A673 (cell line): ENCODE data around the gene RUNX2. TPM values are rescaled to one million over a fixed set of nuclear protein-coding genes. Genes with fewer than 3 reads are reported as not detected.
"Not testable (repeated sequence)": the region's sequence is repeated elsewhere in the genome, so short reads cannot be mapped to it uniquely, and the experiment has no call there.

Experiments used
- BruUV-seq: library from RNA; stranded (reverse); fragments of 400-500 nt; replicated peaks from 2 replicates; lab custom pipeline; 2021; lab: Mats Ljungman, UMichigan
- CTCF ChIA-PET: fragments of 300-600 bp; sonication (Branson Sonifier 250); formaldehyde crosslinking; loops from one replicate; lab custom pipeline; 2022; ENCODE audit warnings: antibody characterized with exemption; lab: Charles Lee
- POLR2A ChIA-PET: fragments of 300-600 bp; sonication (Branson Sonifier 250); formaldehyde crosslinking; loops from one replicate; lab custom pipeline; 2022; ENCODE audit warnings: antibody characterized with exemption; ENCODE audit not compliant: low non-redundant PET; lab: Charles Lee
- DNase-seq: peaks from one replicate; pipeline ENCODE4 v3.0.0-alpha.2; 2015; ENCODE audit warnings: low spot score
- H3K27ac ChIP-seq: fragments of 200-600 bp; sonication (generic); 2 replicates; pipeline ENCODE4 v1.5.1; 2016; ENCODE audit warnings: mixed run types, low read depth, mild to moderate bottlenecking, mixed read lengths, antibody characterized with exemption, low read length; ENCODE audit not compliant: poor library complexity, severe bottlenecking
- H3K27me3 ChIP-seq: fragments of 200-600 bp; sonication (generic); replicated peaks from 2 replicates; pipeline ENCODE4 v1.6.1; 2017; ENCODE audit warnings: mixed run types, low read depth, mild to moderate bottlenecking, mixed read lengths, antibody characterized with exemption, low read length; ENCODE audit not compliant: insufficient read depth, poor library complexity
- H3K36me3 ChIP-seq: fragments of 200-600 bp; sonication (generic); 2 replicates; pipeline ENCODE4 v1.6.1; 2016; ENCODE audit warnings: mixed run types, mild to moderate bottlenecking, mixed read lengths, antibody characterized with exemption, low read length; ENCODE audit not compliant: insufficient read depth, poor library complexity, severe bottlenecking
- H3K4me1 ChIP-seq: fragments of 200-600 bp; sonication (generic); 2 replicates; pipeline ENCODE4 v1.6.1; 2017; ENCODE audit warnings: mixed run types, mild to moderate bottlenecking, mixed read lengths, antibody characterized with exemption, low read length; ENCODE audit not compliant: insufficient read depth, poor library complexity, severe bottlenecking
- H3K4me3 ChIP-seq: fragments of 200-600 bp; sonication (generic); 2 replicates; pipeline ENCODE4 v1.5.1; 2016; ENCODE audit warnings: low read depth, mixed run types, mild to moderate bottlenecking, mixed read lengths, low read length; ENCODE audit not compliant: poor library complexity, severe bottlenecking
- H3K9me3 ChIP-seq: fragments of 200-600 bp; sonication (generic); 2 replicates; pipeline ENCODE4 v1.6.1; 2016; ENCODE audit warnings: mixed run types, low read depth, mild to moderate bottlenecking, mixed read lengths, antibody characterized with exemption, low read length; ENCODE audit not compliant: poor library complexity, severe bottlenecking
- EZH2 ChIP-seq: fragments of 200-600 bp; sonication (generic); IDR thresholded peaks from 2 replicates; pipeline ENCODE4 v1.6.1; 2017; ENCODE audit warnings: borderline replicate concordance, low read depth, mild to moderate bottlenecking, mixed read lengths, antibody characterized with exemption, low read length; ENCODE audit not compliant: poor library complexity, severe bottlenecking
- intact Hi-C: fragments of 100-400 bp; cut with micrococcal nuclease; formaldehyde crosslinking; loops from one replicate; pipeline ENCODE4 v1.10.0; 2022; ENCODE audit not compliant: unreplicated experiment
- total RNA-seq: library from RNA; stranded (reverse); gene quantifications from 2 replicates; pipeline ENCODE4 v1.2.3, GENCODE V29; 2021
- TF ChIP-seq, protein P1 (sequence below): fragments of 300-800, 200-600 bp; sonication (generic); conservative IDR thresholded peaks from 2 replicates; pipeline ENCODE4 v1.5.1; 2017; ENCODE audit warnings: low read depth, mild to moderate bottlenecking, antibody characterized with exemption, low read length, moderate library complexity, mixed read lengths

Gene RUNX2
- total RNA-seq, 1 experiment from 2014 or later, result 4.9 TPM

GRCh38 chr6:45466686-45467085 is 138.6 kb downstream of the RUNX2 start:
- POLR2A ChIA-PET, result no interaction called here
- no peak overlapping the region for H3K27ac ChIP-seq
- intact Hi-C loops, result no loop called here
- no TSS peak for BruUV-seq
- peaks cover 17% of the 10 kb centered on the region for H3K4me1 ChIP-seq
- no peaks in the 10 kb centered on the region for H3K36me3 ChIP-seq
- DNase-seq, result no peak
- CTCF ChIA-PET, result no interaction called here
- no peaks in the 10 kb centered on the region for H3K27me3 ChIP-seq
- no peak overlapping the region for H3K4me3 ChIP-seq
- TF ChIP-seq, protein P1, sequence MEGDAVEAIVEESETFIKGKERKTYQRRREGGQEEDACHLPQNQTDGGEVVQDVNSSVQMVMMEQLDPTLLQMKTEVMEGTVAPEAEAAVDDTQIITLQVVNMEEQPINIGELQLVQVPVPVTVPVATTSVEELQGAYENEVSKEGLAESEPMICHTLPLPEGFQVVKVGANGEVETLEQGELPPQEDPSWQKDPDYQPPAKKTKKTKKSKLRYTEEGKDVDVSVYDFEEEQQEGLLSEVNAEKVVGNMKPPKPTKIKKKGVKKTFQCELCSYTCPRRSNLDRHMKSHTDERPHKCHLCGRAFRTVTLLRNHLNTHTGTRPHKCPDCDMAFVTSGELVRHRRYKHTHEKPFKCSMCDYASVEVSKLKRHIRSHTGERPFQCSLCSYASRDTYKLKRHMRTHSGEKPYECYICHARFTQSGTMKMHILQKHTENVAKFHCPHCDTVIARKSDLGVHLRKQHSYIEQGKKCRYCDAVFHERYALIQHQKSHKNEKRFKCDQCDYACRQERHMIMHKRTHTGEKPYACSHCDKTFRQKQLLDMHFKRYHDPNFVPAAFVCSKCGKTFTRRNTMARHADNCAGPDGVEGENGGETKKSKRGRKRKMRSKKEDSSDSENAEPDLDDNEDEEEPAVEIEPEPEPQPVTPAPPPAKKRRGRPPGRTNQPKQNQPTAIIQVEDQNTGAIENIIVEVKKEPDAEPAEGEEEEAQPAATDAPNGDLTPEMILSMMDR, result no peak
- TF ChIP-seq EZH2, result no peak
- H3K9me3 ChIP-seq, result no peaks in the 10 kb centered on the region

GRCh38 chr6:45467417-45467816 is 139.3 kb downstream of the RUNX2 start:
- POLR2A ChIA-PET, CTCF ChIA-PET, BruUV-seq, H3K27me3 ChIP-seq, DNase-seq, intact Hi-C loops, H3K9me3 ChIP-seq, H3K4me3 ChIP-seq, H3K36me3 ChIP-seq, H3K27ac ChIP-seq: not testable (repeated sequence)
- H3K4me1 ChIP-seq, result peaks cover 10% of the 10 kb centered on the region

GRCh38 chr6:45467853-45468252 is 139.7 kb downstream of the RUNX2 start:
- ChIA-PET POLR2A (no interaction called here), CTCF (no interaction called here)
- Histone ChIP-seq H3K36me3 (no peaks in the 10 kb centered on the region), H3K27me3 (no peaks in the 10 kb centered on the region), H3K27ac (no peak overlapping the region), H3K4me1 (peaks cover 10% of the 10 kb centered on the region), H3K4me3 (no peak overlapping the region), H3K9me3 (no peaks in the 10 kb centered on the region)
- intact Hi-C loops, result no loop called here
- no peak for DNase-seq
- BruUV-seq, result no TSS peak
- TF ChIP-seq, protein P1, result no peak
- no peak for TF ChIP-seq EZH2

DNA sequence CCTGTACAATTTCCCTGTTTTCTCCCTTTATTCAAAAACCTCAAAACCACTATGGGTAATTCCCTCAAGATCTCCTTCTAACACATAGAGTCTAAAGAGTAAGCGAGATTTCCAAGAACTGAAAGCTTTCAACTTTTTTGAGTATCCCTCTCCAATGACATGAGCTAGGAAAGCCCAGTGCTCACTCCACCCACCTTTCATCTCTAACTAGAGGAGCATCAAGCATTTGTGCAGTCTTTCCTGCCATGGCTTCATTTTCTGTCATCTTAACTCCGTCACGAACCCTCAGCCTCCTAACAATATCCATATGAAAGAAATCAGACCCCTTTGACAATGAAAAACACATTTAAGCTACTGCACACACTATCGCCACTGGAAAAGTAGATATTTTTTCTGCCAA is 141.5 kb downstream of the RUNX2 start:
- Histone ChIP-seq H3K9me3 (no peaks in the 10 kb centered on the region), H3K4me3 (no peak overlapping the region), H3K27me3 (no peaks in the 10 kb centered on the region), H3K36me3 (no peaks in the 10 kb centered on the region), H3K27ac (no peak overlapping the region), H3K4me1 (peaks cover 10% of the 10 kb centered on the region)
- BruUV-seq, result no TSS peak
- POLR2A ChIA-PET, result no interaction called here
- intact Hi-C loops, result no loop called here
- CTCF ChIA-PET, result no interaction called here
- TF ChIP-seq EZH2, result no peak
- TF ChIP-seq, protein P1, result no peak
- no peak for DNase-seq
